ENCODE results near the gene SYTL5.
"Not testable (repeated sequence)": the region's sequence is repeated elsewhere in the genome, so short reads cannot be mapped to it uniquely, and the experiment has no call there.

SYTL5 gene

DNA sequence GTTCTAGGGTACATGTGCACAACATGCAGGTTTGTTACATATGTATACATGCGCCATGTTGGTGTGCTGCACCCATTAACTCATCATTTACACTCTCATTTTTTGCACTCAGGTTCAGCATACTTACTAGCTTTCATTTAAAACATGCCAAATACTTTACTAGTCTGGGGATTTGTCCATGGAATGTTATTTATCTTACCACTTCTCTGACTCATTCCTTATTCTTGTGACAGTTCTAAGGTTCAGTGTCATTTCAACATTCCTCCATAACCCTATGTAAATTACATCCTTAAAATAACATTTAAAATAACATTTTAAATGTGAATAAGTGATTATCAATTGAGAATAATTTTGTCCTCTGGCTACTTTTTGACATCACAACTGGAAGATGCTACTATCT lies 19.5 kb upstream of the SYTL5 start:
- Histone ChIP-seq H3K4me3 (IDR thresholded peaks at IDR 0.05; ENCODE audit: insufficient read depth, low read depth, low read length) (no peak overlapping the region), H2AFZ (ENCODE audit: low read depth) (no peak overlapping the region), H3K4me2 (no peak overlapping the region), H4K20me1 (ENCODE audit: insufficient read depth) (no peaks in the 10 kb centered on the region), H3K36me3 (ENCODE audit: insufficient read depth) (no peaks in the 10 kb centered on the region), H3K27me3 (ENCODE audit: insufficient read depth, low read depth) (no peaks in the 10 kb centered on the region), H3K27ac (no peak overlapping the region), H3K79me2 (ENCODE audit: insufficient read depth, low read depth) (no peaks in the 10 kb centered on the region), H3K4me1 (ENCODE audit: low read depth, poor library complexity, severe bottlenecking) (no peaks in the 10 kb centered on the region), H3K9ac (no peak overlapping the region)
- TF ChIP-seq, protein P1, sequence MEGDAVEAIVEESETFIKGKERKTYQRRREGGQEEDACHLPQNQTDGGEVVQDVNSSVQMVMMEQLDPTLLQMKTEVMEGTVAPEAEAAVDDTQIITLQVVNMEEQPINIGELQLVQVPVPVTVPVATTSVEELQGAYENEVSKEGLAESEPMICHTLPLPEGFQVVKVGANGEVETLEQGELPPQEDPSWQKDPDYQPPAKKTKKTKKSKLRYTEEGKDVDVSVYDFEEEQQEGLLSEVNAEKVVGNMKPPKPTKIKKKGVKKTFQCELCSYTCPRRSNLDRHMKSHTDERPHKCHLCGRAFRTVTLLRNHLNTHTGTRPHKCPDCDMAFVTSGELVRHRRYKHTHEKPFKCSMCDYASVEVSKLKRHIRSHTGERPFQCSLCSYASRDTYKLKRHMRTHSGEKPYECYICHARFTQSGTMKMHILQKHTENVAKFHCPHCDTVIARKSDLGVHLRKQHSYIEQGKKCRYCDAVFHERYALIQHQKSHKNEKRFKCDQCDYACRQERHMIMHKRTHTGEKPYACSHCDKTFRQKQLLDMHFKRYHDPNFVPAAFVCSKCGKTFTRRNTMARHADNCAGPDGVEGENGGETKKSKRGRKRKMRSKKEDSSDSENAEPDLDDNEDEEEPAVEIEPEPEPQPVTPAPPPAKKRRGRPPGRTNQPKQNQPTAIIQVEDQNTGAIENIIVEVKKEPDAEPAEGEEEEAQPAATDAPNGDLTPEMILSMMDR (conservative IDR thresholded peaks at IDR 0.05; ENCODE audit: low read depth, low read length) = no peak

DNA sequence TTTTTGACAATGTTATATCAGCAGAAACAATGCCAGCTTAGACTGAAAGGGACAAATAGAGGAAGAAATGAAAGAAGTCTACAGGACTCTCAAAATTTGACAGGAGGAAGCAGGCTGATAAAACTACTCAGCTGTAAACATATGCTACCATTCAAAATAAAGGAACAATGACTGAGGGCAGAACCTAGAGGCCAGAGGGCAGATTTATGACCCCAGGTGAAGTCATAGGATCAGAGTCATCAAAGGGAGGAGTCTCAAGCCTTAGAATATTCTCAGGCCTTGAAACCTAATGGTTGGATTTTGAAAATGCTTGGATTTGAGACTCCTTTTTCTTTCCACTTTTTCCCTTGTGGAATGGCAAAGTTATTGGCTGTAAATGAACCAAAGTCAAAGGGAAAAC lies 17.0 kb upstream of the SYTL5 start:
- H4K20me1 ChIP-seq (ENCODE audit: insufficient read depth) = no peaks in the 10 kb centered on the region
- H3K27me3 ChIP-seq (ENCODE audit: insufficient read depth, low read depth) = no peaks in the 10 kb centered on the region
- H3K27ac ChIP-seq = no peak overlapping the region
- H3K79me2 ChIP-seq (ENCODE audit: insufficient read depth, low read depth) = no peaks in the 10 kb centered on the region
- H3K9ac ChIP-seq = no peak overlapping the region
- H3K4me1 ChIP-seq (ENCODE audit: low read depth, poor library complexity, severe bottlenecking) = no peaks in the 10 kb centered on the region
- H3K4me2 ChIP-seq = no peak overlapping the region
- TF ChIP-seq, protein P1 (conservative IDR thresholded peaks at IDR 0.05; ENCODE audit: low read depth, low read length) = no peak
- no peak overlapping the region for H2AFZ ChIP-seq (ENCODE audit: low read depth)
- no peak overlapping the region for H3K4me3 ChIP-seq (IDR thresholded peaks at IDR 0.05; ENCODE audit: insufficient read depth, low read depth, low read length)
- H3K36me3 ChIP-seq (ENCODE audit: insufficient read depth) = no peaks in the 10 kb centered on the region

DNA sequence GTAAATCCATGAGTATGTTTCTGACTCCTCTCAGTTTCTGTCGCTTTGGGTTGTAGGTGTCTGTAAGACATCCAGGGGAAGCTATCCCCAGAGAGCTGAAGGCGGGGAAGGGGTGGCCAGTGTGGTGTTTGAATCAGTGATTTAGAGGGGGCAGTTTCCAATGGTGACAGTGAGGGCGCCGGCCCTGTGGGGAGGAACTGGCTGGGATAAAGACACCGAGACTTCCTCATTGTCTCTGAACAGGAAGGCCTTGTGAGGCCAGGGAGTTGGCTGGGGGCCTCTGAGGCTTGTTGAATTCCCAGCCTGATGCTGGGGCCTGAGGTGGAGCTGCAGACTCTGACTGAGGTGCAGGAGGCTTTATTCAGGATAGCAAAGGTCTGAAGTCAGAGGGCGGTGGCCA lies 15.1 kb upstream of the SYTL5 start:
- not testable (repeated sequence) for H3K36me3 ChIP-seq (ENCODE audit: insufficient read depth); H3K9ac ChIP-seq; H3K4me2 ChIP-seq; H4K20me1 ChIP-seq (ENCODE audit: insufficient read depth); H3K4me1 ChIP-seq (ENCODE audit: low read depth, poor library complexity, severe bottlenecking); H3K27ac ChIP-seq; H2AFZ ChIP-seq (ENCODE audit: low read depth); H3K27me3 ChIP-seq (ENCODE audit: insufficient read depth, low read depth); H3K4me3 ChIP-seq (IDR thresholded peaks at IDR 0.05; ENCODE audit: insufficient read depth, low read depth, low read length); H3K79me2 ChIP-seq (ENCODE audit: insufficient read depth, low read depth)

DNA sequence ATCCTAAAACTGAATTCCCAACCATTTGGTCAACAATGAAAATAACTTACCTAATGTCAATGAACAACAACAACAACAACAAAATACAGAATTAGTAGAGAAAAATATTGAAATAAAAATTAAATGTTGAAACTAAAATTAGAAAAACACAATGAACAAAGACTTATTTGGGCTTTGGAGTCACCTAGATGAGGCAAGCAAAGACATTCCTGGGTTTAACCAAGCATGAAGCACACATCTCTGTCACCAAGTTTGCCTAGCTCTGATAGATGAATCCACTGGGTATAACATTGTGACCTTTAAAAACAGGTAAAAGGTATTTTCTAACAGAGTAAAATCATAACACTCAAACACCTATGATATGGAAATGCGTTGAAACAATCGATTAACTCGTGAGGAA lies 13.2 kb upstream of the SYTL5 start:
- Histone ChIP-seq H3K36me3 (ENCODE audit: insufficient read depth) (no peaks in the 10 kb centered on the region), H3K9ac (no peak overlapping the region), H3K79me2 (ENCODE audit: insufficient read depth, low read depth) (no peaks in the 10 kb centered on the region), H3K4me1 (ENCODE audit: low read depth, poor library complexity, severe bottlenecking) (no peaks in the 10 kb centered on the region), H3K4me2 (no peak overlapping the region), H2AFZ (ENCODE audit: low read depth) (no peak overlapping the region), H3K27ac (no peak overlapping the region), H4K20me1 (ENCODE audit: insufficient read depth) (no peaks in the 10 kb centered on the region), H3K27me3 (ENCODE audit: insufficient read depth, low read depth) (no peaks in the 10 kb centered on the region), H3K4me3 (IDR thresholded peaks at IDR 0.05; ENCODE audit: insufficient read depth, low read depth, low read length) (no peak overlapping the region)
- TF ChIP-seq, protein P1 (conservative IDR thresholded peaks at IDR 0.05; ENCODE audit: low read depth, low read length) = no peak

DNA sequence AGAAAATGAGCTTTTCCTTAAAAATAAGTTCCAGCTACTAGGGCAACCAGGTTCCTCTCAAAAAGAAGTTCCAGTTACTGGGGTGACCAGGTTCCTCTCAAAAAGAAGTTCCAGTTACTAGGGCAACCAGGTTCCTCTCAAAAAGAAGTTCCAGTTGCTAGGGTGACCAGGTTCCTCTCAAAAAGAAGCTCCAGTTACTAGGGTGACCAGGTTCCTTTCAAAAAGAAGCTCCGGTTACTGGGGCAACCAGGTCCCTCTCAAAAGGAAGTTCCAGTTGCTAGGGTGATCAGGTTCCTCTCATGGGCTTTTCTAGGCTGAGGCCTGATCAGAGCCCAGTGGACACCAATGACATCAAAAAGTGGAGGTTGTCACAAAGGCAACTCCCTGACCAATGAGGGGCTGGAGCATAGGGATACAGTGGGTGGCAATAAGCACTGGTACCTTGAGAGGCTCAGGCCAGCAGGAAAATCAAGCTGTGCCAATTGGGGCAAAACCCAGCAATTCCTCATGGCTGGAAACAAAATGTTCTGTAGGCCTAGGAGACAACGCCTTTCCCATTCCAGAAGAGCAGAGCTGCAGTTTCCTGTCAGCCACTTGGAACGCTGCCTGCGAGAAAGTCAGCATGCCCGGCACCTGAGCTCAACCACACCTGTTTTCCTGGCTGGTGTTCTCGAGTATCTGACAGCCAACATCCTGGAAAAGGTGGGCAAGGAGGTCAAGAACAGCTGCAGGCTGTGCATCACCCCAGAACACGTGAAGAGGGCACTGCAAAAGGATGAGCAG lies 12.3 kb upstream of the SYTL5 start:
- Histone ChIP-seq H3K36me3 (ENCODE audit: insufficient read depth) (no peaks in the 10 kb centered on the region), H3K79me2 (ENCODE audit: insufficient read depth, low read depth) (no peaks in the 10 kb centered on the region), H2AFZ (ENCODE audit: low read depth) (no peak overlapping the region), H3K27me3 (ENCODE audit: insufficient read depth, low read depth) (no peaks in the 10 kb centered on the region), H3K9ac (no peak overlapping the region), H3K4me3 (IDR thresholded peaks at IDR 0.05; ENCODE audit: insufficient read depth, low read depth, low read length) (no peak overlapping the region), H3K4me1 (ENCODE audit: low read depth, poor library complexity, severe bottlenecking) (no peaks in the 10 kb centered on the region), H3K4me2 (no peak overlapping the region), H3K27ac (no peak overlapping the region), H4K20me1 (ENCODE audit: insufficient read depth) (no peaks in the 10 kb centered on the region)
- TF ChIP-seq, protein P1 (conservative IDR thresholded peaks at IDR 0.05; ENCODE audit: low read depth, low read length) = no peak

Data from KMS-11 (cell line).